Pons (tissue), 1 donor: ENCODE measurements around the gene LRRC19.

Experiments used
- DNase-seq: peaks from one replicate; pipeline ENCODE4 v3.0.0-alpha.2; 2016; ENCODE audit warnings: low spot score

The LRRC19 gene, protein sequence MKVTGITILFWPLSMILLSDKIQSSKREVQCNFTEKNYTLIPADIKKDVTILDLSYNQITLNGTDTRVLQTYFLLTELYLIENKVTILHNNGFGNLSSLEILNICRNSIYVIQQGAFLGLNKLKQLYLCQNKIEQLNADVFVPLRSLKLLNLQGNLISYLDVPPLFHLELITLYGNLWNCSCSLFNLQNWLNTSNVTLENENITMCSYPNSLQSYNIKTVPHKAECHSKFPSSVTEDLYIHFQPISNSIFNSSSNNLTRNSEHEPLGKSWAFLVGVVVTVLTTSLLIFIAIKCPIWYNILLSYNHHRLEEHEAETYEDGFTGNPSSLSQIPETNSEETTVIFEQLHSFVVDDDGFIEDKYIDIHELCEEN

DNA sequence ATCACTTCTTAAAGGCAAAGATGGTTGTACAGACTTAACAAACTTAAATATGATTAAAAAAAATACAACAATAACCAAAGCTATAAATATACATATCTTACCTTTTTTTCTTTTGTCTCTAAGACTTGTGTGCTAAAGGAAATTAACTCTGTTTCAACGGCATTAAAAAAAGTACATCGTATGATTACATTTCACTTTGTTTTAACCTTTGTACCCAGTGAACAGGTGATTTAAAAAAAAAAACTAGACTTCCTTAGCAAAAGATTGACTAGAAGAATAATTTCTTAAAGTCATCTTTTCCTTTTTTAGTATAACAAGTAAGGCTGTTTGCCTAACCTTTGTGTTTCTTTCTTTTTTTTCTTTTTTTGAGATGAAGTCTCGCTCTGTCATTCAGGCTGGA lies at the start of gene LRRC19:
LRRC19 (minus strand) TSS at position 182 of the 400 bp plus-strand sequence. CDS start 5,978 bp downstream, outside the sequence.
- no peak for DNase-seq

DNA sequence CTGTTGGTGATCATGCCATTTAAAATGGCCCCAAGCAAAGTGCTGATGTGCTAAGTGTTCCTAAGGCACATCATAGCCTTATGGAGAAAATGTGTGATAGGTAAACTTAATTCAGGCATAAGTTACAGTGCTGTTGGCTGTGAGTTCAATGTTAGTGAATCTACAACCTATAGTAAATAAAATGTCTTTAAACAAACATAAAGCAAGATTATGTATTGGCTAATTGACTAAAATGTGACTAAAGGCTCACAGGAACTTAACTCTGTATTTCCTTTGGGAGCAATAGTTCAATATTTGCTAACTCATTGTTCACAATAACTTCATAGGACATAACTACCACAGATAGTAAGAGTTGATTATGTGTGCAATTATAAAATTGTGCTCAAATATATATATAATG lies 49.4 kb upstream of the LRRC19 start:
- no peak for DNase-seq

DNA sequence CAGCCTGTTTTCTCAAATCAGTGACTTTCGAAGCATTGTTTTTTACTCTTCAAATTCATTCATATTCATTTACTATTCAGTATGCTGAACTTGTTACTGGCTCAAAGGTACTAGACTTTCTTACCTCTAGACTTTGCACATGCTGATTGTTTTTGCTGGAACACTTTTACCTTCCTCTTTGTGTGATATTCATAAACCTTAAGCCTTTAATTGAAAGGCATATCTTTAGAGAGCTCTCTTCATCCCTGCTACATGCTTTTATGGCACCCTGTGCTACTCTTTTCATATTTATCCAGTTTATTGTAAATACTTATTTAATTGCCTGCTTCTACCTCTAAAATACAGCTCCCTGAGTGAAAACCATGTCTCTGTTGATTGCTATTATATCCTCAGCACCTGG lies 48.7 kb upstream of the LRRC19 start:
- no peak for DNase-seq

- DNase-seq = peak; percentile 20
Measured at GRCh38 chr9:27053369-27054022, 48.0 kb upstream of the LRRC19 start.

GRCh38 chr9:27047136-27047535 lies 41.7 kb upstream of the LRRC19 start:
- peak; percentile 59 for DNase-seq

DNA sequence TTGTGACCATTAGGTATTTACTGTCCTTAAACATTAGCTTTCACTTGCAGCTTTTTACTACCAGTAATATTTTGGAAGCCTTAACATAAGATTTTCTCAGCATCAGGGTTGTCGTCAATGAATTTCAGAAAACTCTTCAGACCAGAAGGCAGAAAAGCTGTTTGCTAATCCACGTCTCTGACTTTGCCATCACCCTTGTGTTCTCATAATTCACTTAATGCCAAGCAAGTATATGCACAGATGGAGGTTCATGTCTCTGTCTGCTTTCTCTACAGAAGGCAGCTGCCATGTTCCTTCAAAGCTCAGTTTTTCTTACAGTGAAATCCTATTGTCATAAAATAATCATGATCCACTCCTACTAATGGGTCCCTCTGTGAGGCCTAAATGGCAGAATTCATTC lies 37.7 kb upstream of the LRRC19 start:
- DNase-seq = no peak

- DNase-seq = no peak
Measured at GRCh38 chr9:27042476-27042875, 37.0 kb upstream of the LRRC19 start.

GRCh38 chr9:27041746-27042145 lies 36.3 kb upstream of the LRRC19 start:
- no peak for DNase-seq

- DNase-seq = no peak
Measured at GRCh38 chr9:27037499-27037898, 32.0 kb upstream of the LRRC19 start.

GRCh38 chr9:27033815-27034403 lies 28.4 kb upstream of the LRRC19 start:
- peak; percentile 58 for DNase-seq

DNA sequence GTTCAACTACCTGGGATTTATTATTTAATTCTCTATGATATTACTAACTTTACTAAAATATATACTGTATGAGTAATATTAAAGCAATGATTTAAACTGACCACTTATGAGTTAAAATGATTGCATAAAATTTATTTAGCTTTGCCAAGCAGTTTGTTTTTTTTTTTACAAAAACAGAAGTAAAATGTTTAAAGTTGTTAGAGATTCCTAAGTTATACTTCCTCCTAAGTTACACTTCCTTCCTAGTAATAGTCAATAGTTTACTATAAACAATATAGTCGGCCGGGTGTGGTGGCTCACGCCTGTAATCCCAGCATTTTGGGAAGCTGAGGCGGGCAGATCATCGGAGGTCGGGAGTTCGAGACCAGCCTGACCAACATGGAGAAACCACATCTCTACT lies 23.7 kb upstream of the LRRC19 start:
- no peak for DNase-seq

DNA sequence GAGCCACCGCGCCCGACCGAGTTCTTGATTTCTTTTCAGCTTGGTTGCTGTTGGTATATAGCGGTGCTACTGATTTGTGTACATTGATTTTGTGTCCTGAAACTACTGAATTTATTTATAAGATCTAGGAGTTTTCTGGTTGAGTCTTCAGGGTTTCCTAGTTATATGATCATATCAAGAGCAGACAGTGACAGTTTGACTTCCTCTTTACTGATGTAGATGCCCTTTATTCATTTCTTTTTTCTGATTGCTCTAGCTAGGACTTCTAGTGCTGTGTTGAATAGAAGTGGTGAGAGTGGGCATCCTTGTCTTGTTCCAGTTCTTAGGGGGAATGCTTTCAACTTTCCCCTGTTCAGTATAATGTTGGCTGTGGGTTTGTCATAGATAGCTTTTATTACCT lies 17.4 kb upstream of the LRRC19 start:
- DNase-seq = no peak

GRCh38 chr9:27019589-27019988 lies 14.1 kb upstream of the LRRC19 start:
- DNase-seq = no peak

GRCh38 chr9:27003426-27004077 lies 1.9 kb downstream of the LRRC19 start:
- DNase-seq = no peak

- DNase-seq = no peak
Measured at GRCh38 chr9:26995810-26996209, 9.7 kb downstream of the LRRC19 start.

DNA sequence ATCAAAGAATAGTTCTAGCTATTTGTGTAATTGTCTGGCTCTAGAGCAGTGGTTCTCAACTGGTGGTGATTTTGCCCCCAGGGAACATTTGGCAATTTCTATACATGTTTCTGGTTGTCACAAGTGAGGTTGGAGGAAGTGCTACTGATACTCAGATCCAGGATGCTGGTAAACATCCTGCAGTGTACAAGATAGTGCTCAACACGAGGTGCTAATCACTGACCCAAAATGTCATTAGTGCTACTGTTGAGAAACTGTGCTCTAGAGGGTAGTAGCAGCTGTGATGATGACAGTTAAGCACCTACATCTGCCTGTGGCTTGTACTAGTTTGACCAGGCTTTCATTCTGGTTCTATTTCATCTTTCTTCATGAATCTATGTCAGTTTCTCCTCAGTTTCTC lies 22.1 kb downstream of the LRRC19 start:
- no peak for DNase-seq

DNA sequence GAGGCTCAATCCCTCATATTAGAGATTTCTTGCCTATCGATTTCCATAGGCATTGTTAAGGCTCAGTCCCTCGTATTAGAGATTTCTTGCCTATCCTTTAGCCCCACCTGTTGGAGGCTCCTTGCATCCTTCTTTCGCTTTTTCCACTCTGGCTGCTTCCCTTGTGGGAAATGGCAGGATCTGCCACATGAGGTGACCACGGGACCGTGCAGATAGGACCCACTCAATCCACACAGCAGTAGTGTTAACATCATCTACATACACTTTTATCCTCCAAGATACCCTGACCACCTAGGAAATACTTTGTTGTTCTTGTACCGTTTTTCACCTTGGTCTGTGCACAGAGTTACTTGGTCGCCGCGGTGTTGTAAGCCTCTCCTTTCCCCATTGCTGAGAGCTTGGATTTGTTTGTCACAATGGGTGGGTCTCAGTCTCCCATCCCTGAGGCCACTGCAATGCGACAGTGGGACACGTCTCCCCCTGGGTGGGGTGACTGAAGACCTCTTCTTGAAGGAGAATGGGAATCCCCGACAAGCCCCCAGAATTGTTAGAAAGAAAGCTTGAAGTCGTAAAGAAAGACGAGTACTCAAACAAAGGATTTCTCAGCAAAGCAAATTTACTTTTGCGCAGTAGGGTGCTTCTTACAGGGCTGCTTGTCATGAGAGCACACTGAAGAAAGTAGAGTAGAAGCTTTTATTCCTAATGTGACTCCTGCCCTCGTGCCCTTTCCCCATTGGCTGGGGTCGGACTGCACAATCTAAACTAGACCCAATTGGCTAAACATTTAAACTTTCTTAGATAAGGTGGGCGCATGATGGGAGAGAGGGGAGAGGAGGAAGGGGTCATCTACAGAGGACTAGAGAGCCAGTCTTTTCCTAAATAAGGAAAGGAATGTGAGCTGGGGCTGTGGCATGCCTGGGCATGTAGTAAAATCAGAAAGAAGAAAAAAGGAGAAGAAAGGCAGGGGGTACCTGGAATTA lies 29.5 kb downstream of the LRRC19 start:
- peak; percentile 33 for DNase-seq

- DNase-seq = no peak
Measured at GRCh38 chr9:26974927-26975326, 30.5 kb downstream of the LRRC19 start.

DNA sequence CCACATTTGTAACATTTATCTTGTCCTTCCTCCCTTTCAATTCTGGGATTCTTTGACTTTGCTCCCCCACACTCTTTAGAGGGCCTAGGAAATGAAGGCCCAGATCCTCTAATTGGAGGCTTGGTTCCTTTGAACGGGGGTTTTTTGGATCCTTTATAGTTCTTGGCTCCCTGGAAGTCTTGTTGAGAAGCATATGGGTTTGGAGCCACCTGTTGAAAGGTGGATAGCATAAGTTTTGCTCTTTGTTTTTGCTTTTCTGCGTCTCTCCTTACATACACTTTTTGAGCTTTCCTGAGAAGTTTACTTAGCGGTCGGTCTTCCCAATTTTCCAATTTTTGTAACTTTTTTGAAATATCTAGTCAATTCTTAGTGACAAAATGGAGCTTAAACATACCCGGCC lies 31.5 kb downstream of the LRRC19 start:
- DNase-seq = no peak

DNA sequence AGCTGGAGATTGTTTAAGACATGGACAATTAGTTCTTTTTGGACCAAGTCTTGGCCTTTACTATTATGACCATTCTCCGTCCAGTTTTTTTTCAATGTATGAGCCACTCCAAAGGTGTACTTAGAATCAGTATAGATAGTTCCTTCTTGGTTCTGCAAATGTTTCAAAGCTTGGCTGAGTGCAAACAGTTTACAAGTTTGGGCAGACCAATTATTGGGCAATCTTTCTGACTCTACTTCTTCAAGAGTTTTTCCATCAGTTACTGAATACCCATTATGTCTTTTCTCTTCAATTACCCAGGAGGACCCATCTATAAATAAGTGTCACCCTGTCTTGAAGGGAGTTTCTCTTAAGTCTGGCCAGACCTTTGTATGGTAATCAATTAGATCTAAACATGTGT lies 33.8 kb downstream of the LRRC19 start:
- DNase-seq = no peak

- DNase-seq = no peak
Measured at GRCh38 chr9:26956860-26957233, 48.6 kb downstream of the LRRC19 start.
